ENCODE results near the gene CAMK1D. TPM values are rescaled to one million over a fixed set of nuclear protein-coding genes. Genes with fewer than 3 reads are reported as not detected.

CAMK1D gene
- total and polyA plus RNA-seq, 2 of the 8 experiments (the other 6 are each of a cell fraction or from before 2014, with no cell fraction given) = 3.5 to 10.6 TPM

DNA sequence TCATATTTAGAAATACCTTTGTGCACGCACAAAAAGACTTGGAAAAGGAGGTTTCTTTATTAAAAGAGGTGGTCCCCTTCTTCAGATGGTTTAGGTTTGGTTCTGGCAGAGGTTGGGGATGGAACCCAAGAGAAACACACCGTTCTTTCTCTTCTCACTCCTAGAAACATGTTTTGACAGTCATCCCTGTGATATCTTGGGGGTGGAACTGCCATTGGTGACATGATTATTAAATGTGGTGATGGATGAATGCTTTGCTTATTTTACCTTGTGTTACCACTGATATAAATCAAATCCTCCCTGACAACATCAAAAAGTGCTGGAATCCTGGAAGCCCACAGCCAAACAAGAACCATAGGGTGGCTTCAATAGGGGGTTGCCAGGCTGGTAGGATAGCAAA lies 505.6 kb downstream of the CAMK1D start (continued):
- TF ChIP-seq, protein P1, sequence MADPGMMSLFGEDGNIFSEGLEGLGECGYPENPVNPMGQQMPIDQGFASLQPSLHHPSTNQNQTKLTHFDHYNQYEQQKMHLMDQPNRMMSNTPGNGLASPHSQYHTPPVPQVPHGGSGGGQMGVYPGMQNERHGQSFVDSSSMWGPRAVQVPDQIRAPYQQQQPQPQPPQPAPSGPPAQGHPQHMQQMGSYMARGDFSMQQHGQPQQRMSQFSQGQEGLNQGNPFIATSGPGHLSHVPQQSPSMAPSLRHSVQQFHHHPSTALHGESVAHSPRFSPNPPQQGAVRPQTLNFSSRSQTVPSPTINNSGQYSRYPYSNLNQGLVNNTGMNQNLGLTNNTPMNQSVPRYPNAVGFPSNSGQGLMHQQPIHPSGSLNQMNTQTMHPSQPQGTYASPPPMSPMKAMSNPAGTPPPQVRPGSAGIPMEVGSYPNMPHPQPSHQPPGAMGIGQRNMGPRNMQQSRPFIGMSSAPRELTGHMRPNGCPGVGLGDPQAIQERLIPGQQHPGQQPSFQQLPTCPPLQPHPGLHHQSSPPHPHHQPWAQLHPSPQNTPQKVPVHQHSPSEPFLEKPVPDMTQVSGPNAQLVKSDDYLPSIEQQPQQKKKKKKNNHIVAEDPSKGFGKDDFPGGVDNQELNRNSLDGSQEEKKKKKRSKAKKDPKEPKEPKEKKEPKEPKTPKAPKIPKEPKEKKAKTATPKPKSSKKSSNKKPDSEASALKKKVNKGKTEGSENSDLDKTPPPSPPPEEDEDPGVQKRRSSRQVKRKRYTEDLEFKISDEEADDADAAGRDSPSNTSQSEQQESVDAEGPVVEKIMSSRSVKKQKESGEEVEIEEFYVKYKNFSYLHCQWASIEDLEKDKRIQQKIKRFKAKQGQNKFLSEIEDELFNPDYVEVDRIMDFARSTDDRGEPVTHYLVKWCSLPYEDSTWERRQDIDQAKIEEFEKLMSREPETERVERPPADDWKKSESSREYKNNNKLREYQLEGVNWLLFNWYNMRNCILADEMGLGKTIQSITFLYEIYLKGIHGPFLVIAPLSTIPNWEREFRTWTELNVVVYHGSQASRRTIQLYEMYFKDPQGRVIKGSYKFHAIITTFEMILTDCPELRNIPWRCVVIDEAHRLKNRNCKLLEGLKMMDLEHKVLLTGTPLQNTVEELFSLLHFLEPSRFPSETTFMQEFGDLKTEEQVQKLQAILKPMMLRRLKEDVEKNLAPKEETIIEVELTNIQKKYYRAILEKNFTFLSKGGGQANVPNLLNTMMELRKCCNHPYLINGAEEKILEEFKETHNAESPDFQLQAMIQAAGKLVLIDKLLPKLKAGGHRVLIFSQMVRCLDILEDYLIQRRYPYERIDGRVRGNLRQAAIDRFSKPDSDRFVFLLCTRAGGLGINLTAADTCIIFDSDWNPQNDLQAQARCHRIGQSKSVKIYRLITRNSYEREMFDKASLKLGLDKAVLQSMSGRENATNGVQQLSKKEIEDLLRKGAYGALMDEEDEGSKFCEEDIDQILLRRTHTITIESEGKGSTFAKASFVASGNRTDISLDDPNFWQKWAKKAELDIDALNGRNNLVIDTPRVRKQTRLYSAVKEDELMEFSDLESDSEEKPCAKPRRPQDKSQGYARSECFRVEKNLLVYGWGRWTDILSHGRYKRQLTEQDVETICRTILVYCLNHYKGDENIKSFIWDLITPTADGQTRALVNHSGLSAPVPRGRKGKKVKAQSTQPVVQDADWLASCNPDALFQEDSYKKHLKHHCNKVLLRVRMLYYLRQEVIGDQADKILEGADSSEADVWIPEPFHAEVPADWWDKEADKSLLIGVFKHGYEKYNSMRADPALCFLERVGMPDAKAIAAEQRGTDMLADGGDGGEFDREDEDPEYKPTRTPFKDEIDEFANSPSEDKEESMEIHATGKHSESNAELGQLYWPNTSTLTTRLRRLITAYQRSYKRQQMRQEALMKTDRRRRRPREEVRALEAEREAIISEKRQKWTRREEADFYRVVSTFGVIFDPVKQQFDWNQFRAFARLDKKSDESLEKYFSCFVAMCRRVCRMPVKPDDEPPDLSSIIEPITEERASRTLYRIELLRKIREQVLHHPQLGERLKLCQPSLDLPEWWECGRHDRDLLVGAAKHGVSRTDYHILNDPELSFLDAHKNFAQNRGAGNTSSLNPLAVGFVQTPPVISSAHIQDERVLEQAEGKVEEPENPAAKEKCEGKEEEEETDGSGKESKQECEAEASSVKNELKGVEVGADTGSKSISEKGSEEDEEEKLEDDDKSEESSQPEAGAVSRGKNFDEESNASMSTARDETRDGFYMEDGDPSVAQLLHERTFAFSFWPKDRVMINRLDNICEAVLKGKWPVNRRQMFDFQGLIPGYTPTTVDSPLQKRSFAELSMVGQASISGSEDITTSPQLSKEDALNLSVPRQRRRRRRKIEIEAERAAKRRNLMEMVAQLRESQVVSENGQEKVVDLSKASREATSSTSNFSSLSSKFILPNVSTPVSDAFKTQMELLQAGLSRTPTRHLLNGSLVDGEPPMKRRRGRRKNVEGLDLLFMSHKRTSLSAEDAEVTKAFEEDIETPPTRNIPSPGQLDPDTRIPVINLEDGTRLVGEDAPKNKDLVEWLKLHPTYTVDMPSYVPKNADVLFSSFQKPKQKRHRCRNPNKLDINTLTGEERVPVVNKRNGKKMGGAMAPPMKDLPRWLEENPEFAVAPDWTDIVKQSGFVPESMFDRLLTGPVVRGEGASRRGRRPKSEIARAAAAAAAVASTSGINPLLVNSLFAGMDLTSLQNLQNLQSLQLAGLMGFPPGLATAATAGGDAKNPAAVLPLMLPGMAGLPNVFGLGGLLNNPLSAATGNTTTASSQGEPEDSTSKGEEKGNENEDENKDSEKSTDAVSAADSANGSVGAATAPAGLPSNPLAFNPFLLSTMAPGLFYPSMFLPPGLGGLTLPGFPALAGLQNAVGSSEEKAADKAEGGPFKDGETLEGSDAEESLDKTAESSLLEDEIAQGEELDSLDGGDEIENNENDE (IDR thresholded peaks at IDR 0.05; ENCODE audit: insufficient replicate concordance, low read length) = no peak
- TF ChIP-seq NRF1 (IDR thresholded peaks at IDR 0.05; ENCODE audit: low read depth, low read length) = no peak
- TF ChIP-seq RBBP5 (IDR thresholded peaks at IDR 0.05; ENCODE audit: borderline replicate concordance, low read depth, low read length) = no peak
- TF ChIP-seq, protein P2, sequence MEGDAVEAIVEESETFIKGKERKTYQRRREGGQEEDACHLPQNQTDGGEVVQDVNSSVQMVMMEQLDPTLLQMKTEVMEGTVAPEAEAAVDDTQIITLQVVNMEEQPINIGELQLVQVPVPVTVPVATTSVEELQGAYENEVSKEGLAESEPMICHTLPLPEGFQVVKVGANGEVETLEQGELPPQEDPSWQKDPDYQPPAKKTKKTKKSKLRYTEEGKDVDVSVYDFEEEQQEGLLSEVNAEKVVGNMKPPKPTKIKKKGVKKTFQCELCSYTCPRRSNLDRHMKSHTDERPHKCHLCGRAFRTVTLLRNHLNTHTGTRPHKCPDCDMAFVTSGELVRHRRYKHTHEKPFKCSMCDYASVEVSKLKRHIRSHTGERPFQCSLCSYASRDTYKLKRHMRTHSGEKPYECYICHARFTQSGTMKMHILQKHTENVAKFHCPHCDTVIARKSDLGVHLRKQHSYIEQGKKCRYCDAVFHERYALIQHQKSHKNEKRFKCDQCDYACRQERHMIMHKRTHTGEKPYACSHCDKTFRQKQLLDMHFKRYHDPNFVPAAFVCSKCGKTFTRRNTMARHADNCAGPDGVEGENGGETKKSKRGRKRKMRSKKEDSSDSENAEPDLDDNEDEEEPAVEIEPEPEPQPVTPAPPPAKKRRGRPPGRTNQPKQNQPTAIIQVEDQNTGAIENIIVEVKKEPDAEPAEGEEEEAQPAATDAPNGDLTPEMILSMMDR (IDR thresholded peaks at IDR 0.05; ENCODE audit: control extremely low read depth in 1 of 3, insufficient read depth in 1 of 3, low read depth in 1 of 3, low read length in 3 of 3) = no peak
- no peak for TF ChIP-seq TCF12 (IDR thresholded peaks at IDR 0.05; ENCODE audit: low read depth, low read length)
- TF ChIP-seq KDM1A (IDR thresholded peaks at IDR 0.05; ENCODE audit: borderline replicate concordance, low read length) = no peak
- no peak for TF ChIP-seq SIX5 (IDR thresholded peaks at IDR 0.05; ENCODE audit: low read depth, low read length)

All from H1 (cell line).